Measurements from ENCODE around the gene OR5H14.
"Not testable (repeated sequence)": the region's sequence is repeated elsewhere in the genome, so short reads cannot be mapped to it uniquely, and the experiment has no call there.

OR5H14 gene

DNA sequence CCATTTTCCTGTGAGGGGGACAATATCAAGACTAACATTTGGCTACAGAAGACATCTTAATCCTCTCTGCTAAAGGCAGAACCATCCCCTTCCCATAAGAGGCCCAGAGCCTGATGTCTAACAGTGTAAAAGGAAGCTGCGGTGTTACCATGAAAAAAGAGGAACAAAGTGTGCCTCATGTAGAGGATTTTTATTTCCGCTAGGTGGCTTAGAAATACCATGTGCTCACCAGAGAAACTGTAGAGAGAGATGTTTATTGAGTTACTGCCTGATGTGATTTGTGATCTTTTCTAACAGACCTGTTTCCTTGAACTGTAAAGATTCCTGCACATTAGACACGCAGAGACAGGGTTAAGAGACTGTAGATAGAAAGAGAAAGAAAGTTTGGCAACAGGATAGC is 41.3 kb downstream of the OR5H14 start:
- no peak for DNase-seq (ENCODE audit: low read depth)

DNA sequence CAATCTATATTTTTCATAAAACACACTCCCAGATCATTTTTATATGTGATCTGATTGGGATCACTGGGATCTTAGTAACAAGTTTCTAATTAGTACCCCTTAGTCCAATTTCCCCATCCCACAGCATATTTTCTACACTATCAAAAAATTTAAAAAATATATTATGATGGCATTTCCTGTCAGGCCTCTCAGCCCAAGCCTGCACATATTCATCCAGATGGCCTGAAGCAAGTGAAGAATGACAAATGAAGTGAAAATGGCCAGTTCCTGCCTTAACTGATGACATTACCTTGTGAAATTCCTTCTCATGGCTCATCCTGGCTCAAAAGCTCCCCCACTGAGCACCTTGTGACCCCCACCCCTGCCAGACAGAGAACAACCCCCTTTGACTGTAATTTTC is 43.6 kb downstream of the OR5H14 start:
- not testable (repeated sequence) for H3K4me3 ChIP-seq (ENCODE audit: low read depth, low read length); DNase-seq (ENCODE audit: low read depth)

More for the DNA sequence above, 41.3 kb downstream of the OR5H14 start:
- H3K4me3 ChIP-seq (ENCODE audit: low read depth, low read length), result no peak overlapping the region

DNA sequence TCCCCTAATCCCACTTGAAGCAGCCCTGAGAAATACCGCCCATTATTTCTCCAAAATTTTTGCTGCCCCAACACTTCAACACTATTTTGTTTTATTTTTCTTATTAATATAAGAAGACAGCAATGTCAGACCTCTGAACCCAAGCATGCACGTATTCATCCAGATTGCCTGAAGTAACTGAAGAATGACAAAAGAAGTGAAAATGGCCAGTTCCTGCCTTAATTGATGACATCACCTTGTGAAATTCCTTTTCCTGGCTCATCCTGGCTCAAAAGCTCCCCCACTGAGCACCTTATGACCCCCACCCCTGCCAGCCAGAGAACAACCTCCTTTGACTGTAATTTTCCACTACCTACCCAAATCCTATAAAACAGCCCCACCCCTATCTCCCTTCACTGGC is 49.0 kb downstream of the OR5H14 start:
- DNase-seq (ENCODE audit: low read depth), result not testable (repeated sequence)

DNA sequence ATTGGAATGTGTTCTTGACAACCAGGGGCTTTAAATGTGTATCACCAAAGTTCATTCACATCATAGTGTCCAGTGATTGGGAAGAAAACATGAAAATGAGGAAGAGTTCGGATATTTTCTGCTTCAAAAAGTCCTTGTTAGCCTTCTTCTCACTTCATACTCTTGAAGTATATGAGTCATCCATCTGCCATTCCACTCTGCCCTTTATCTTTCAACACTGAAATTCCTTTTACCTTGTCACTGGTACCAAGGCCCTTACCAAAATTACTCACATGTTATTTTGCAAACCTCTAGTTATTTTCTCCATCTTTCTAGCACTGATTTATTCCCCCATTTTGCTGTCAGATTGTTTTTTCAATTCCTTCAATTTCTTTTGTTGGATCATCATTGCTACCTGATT is 51.7 kb downstream of the OR5H14 start:
- H3K4me3 ChIP-seq (ENCODE audit: low read depth, low read length), result no peak overlapping the region
- DNase-seq (ENCODE audit: low read depth), result no peak

More for the DNA sequence above, 49.0 kb downstream of the OR5H14 start:
- not testable (repeated sequence) for H3K4me3 ChIP-seq (ENCODE audit: low read depth, low read length)

All from skeletal muscle cell (primary cell).